Rectal smooth muscle tissue (tissue), 1 donor: ENCODE measurements around the gene NUP62.

Experiments used
- H3K27ac ChIP-seq: one replicate; pipeline ENCODE4 v1.7.0; 2013; ENCODE audit warnings: low read depth, low read length, inconsistent platforms
- H3K27me3 ChIP-seq: one replicate; pipeline ENCODE4 v1.7.0; 2013; ENCODE audit warnings: low read length; ENCODE audit not compliant: control insufficient read depth, insufficient read depth
- H3K36me3 ChIP-seq: one replicate; pipeline ENCODE4 v1.7.0; 2013; ENCODE audit warnings: low read length; ENCODE audit not compliant: control insufficient read depth, insufficient read depth
- H3K4me1 ChIP-seq: one replicate; pipeline ENCODE4 v1.7.0; 2013; ENCODE audit warnings: low read length; ENCODE audit not compliant: control insufficient read depth, insufficient read depth
- H3K4me3 ChIP-seq: one replicate; pipeline ENCODE4 v1.7.0; 2013; ENCODE audit warnings: low read length
- H3K9ac ChIP-seq: one replicate; pipeline ENCODE4 v1.7.0; 2013; ENCODE audit warnings: low read length

The NUP62 gene

DNA sequence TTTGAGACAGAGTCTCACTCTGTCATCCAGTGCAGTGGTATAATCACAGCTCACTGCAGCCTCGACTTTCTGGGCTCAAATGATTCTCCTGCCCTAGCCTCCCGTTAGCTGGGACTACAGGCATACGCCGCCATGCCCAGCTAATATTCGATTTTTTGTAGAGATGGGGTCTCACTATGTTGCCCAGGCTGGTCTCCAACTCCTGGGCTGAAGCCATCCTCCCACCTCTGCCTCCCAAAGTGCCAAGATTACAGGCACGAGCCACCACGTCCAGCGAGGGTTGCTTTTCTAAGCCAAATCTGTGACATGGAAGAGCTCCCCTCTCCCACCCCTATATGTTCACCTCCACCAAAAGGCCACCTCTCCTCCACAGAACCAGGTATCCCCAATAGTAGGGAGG is 11.2 kb downstream of the NUP62 start:
- Histone ChIP-seq H3K9ac (no peak overlapping the region), H3K27me3 (no peaks in the 10 kb centered on the region), H3K4me1 (no peaks in the 10 kb centered on the region), H3K27ac (no peak overlapping the region), H3K4me3 (no peak overlapping the region), H3K36me3 (peaks cover 18% of the 10 kb centered on the region)

DNA sequence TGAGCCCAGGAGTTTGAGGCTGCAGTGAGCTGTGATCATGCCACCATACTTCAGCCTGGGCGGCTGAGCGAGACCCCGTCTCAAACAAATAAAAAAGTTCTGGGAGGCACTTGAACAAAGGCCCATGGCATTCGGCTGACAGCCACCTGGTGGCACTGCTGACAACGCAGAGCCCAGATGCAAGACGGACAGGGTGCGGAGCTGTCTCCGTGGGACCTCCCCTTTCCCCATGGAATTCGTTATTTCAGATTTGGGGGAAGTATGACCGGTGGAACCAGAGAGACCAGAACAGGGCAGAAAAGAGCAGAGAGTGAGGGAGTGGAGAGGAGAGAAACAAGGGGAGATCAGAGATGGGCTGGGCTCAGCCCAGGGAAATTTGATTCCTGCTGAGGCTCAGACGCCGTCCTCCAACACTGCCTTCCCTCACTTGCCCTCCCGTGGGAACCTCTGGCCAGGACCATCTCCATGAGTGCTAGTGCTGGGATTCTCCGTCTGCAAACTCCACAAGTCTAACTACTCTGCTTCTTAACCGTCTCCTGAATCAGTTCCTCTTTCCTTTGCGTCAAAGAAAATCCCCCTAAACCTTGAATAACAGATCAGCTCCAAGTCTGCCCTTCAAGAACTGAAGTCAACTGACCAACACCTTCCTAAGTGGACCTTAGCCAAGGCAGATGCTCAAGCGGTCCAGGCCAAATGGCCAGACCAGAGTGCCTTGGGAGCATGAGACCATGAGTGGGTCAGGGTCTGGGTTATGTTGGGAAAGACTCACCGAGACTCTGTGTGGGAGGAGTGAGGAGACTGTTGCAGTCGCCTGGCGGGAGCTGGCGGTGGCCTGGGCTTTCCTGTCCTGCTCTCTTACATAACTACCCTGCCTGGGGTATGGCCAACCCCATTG is 12.2 kb downstream of the NUP62 start:
- Histone ChIP-seq H3K27me3 (no peaks in the 10 kb centered on the region), H3K9ac (no peak overlapping the region), H3K4me1 (no peaks in the 10 kb centered on the region), H3K27ac (no peak overlapping the region), H3K36me3 (peaks cover 15% of the 10 kb centered on the region), H3K4me3 (no peak overlapping the region)

GRCh38 chr19:49915271-49915670 is 14.0 kb downstream of the NUP62 start:
- Histone ChIP-seq H3K4me3 (no peak overlapping the region), H3K9ac (no peak overlapping the region), H3K36me3 (peaks cover 15% of the 10 kb centered on the region), H3K4me1 (no peaks in the 10 kb centered on the region), H3K27ac (no peak overlapping the region), H3K27me3 (no peaks in the 10 kb centered on the region)

DNA sequence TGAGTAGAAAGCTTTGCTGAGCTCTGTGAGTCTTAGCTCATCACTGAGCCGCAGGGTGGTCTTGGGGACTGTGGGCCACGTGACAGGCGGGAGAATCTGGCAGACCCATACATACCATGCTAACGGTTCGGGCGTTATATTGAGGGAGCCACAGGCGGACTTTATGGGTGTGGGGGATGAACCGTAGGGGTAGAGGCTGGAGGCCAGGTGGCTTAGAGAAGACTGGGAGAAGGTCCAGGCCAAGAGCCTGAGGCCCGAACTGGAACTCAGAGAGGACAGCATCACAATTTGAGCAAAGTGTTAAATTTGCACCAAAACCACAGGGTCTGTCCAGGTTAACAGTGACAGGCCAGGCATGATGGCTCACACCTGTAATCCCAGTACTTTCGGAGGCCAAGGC is 15.6 kb downstream of the NUP62 start:
- Histone ChIP-seq H3K27me3 (no peaks in the 10 kb centered on the region), H3K27ac (no peak overlapping the region), H3K9ac (no peak overlapping the region), H3K4me1 (no peaks in the 10 kb centered on the region), H3K4me3 (no peak overlapping the region), H3K36me3 (peaks cover 19% of the 10 kb centered on the region)

GRCh38 chr19:49912965-49913685 is 16.2 kb downstream of the NUP62 start:
- Histone ChIP-seq H3K9ac (no peak overlapping the region), H3K27me3 (no peaks in the 10 kb centered on the region), H3K36me3 (peaks cover 22% of the 10 kb centered on the region), H3K4me3 (no peak overlapping the region), H3K4me1 (no peaks in the 10 kb centered on the region), H3K27ac (no peak overlapping the region)

- Histone ChIP-seq H3K9ac (no peak overlapping the region), H3K27me3 (no peaks in the 10 kb centered on the region), H3K4me1 (no peaks in the 10 kb centered on the region), H3K27ac (no peak overlapping the region), H3K36me3 (peaks cover 20% of the 10 kb centered on the region), H3K4me3 (no peak overlapping the region)
These were observed 17.7 kb downstream of the NUP62 start for GRCh38 chr19:49911381-49912145.

DNA sequence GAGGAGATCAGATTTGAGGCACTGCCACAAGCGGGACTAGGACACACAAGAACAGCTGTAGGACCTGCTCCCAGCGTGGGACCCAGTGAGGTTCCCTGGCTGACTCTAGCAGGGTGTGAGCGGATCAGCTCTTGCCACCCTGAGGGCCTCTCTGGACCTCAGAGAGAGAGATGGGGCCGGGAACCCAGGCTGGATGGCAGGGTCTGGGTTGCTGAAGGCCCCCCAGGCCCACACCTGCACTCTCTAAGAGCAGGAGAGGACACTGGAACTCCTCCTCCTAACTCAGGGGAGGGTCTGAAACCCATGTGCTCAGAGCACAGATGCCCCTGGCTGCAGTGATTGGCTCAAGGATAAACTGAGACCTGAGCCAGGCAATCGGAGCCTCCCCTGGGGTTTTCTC is 19.1 kb downstream of the NUP62 start:
- Histone ChIP-seq H3K36me3 (peaks cover 13% of the 10 kb centered on the region), H3K27me3 (no peaks in the 10 kb centered on the region), H3K4me1 (no peaks in the 10 kb centered on the region), H3K9ac (no peak overlapping the region), H3K4me3 (no peak overlapping the region), H3K27ac (no peak overlapping the region)

DNA sequence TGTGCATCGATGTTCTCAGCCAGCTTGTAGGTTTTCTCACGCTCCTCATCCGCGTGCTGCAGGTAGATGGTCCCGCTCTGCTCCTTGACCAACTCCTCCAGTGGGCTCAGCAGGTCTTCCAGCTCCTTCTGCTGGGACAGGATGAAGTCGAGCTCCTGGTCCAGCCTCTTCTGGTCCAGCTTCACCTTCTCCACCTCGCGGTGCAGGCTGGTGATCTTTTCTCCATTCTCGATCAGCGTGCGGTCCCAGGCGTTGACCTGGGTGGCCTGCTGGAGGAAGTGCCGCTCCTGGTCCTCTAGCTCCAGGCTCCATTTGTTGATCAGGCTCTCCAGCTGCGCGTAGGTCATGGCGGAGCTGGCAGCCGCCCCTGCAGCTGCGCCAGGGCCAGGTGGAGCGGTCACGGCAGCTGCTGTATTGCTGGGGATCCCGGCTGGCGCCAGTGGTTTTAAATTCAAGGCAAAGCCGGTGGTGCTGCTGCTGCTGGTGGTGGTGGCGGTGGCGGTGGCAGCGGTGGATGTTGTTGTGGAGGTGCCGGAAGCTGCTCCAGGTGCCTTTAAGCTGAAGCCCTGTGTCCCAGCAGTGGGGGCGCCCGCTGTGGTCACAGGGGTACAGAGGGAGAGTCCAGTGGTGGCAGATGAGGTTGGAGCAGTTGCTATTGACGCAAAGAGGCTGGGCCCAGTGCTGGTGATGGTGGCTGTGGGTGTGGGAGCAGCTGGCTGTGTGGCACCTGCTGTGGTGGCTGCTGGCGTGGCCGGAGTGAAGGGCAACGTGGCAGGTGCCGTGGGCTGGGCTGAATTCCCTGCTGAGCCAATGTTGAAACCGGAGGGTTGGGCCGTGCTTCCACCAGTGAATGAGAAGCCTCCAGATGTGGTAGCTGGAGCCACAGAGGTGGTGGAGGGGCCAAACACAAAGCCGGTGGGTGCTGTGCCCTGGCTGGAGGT is 20.6 kb downstream of the NUP62 start:
- Histone ChIP-seq H3K4me3 (no peak overlapping the region), H3K4me1 (no peaks in the 10 kb centered on the region), H3K36me3 (peaks cover 12% of the 10 kb centered on the region), H3K27me3 (no peaks in the 10 kb centered on the region), H3K27ac (no peak overlapping the region), H3K9ac (no peak overlapping the region)

- Histone ChIP-seq H3K4me1 (no peaks in the 10 kb centered on the region), H3K36me3 (peaks cover 12% of the 10 kb centered on the region), H3K27me3 (no peaks in the 10 kb centered on the region), H3K4me3 (no peak overlapping the region), H3K9ac (no peak overlapping the region), H3K27ac (no peak overlapping the region)
These were observed 21.4 kb downstream of the NUP62 start for GRCh38 chr19:49907745-49908446.

DNA sequence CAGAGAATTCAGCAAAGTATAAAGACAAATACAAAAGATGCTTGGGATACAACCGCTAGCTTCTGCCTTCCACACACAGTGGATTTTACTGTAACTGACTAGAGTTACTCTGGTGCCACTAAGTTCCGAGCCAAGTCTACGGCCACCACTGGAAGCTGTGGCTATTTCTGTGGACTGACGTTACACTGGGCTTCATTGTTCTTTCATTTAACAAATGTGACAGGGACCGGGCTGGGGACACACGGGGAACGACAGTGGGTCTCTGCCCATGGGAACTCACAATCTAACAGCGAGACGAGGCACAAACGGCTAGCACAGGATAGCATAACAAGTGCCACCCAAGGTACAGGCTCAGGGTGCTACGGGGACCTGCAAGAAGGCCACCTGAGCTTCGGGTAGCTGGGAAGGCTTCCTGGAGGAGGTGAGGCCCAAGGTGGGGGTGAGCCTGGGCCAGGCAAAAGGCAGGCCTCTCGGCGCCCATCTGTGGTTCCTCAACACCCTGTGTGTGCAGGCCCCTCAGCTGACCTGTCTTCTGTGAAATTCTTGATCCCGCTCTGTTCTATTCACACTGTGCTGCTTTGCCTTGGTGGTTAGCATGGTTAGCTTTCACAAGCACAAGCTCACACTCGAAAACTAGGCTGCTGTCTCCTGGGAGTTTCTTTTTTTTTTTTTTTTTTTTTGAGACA is 22.3 kb downstream of the NUP62 start:
- no peaks in the 10 kb centered on the region for H3K4me1 ChIP-seq
- H3K36me3 ChIP-seq, result peaks cover 12% of the 10 kb centered on the region
- no peak overlapping the region for H3K27ac ChIP-seq
- no peaks in the 10 kb centered on the region for H3K27me3 ChIP-seq
- H3K9ac ChIP-seq, result no peak overlapping the region
- H3K4me3 ChIP-seq, result no peak overlapping the region

GRCh38 chr19:49904136-49904535 is 25.2 kb downstream of the NUP62 start:
- Histone ChIP-seq H3K27ac (no peak overlapping the region), H3K4me1 (no peaks in the 10 kb centered on the region), H3K27me3 (no peaks in the 10 kb centered on the region), H3K4me3 (no peak overlapping the region), H3K9ac (no peak overlapping the region), H3K36me3 (peaks cover 11% of the 10 kb centered on the region)
